Gastrocnemius medialis (tissue), 4 donors: ENCODE measurements around the gene EDC3.

Experiments used
- CTCF ChIP-seq, 5 experiments: fragments of 450-650 bp in 3 of 5; fragments of 200-600 bp in 2 of 5; sonication (generic) in 2 of 5; IDR thresholded peaks in 4 of 5; conservative IDR thresholded peaks in 1 of 5; 1 replicate in 4 of 5; 2 replicates in 1 of 5; pipeline ENCODE4 v1.5.1; 2016 to 2019; ENCODE audit warnings: antibody characterized with exemption in 5 of 5, mild to moderate bottlenecking in 3 of 5, moderate library complexity in 3 of 5
- POLR2A ChIP-seq, 2 donors: fragments of 450-650 bp; IDR thresholded peaks; one replicate each; pipeline ENCODE4 v1.6.1; 2017; ENCODE audit warnings: antibody characterized with exemption in 2 of 2, mild to moderate bottlenecking in 2 of 2, moderate library complexity in 2 of 2

DNA sequence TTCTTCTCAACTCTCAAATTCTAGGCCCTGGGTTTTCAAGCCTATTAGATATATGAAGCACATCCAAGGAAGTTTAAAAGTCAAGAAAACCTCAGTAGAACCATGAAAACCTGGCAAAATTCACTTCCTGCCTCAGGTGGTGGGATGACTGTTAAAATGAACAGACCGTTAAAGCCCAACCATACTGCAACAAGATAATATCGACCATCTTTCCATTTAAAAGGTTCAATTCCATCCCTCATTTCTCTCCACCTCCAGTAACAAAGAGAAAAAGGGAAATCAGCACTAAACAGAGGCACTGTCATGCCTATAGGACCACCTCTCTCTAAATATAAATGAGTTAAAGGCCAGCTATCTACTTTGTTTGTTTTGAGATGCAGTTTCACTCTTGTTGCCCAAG is 31.2 kb downstream of the EDC3 start:
- no peak for TF ChIP-seq CTCF (IDR thresholded peaks at IDR 0.05 in 4 of 5, conservative IDR thresholded peaks at IDR 0.05 in 1 of 5)
- no peak for TF ChIP-seq POLR2A (IDR thresholded peaks at IDR 0.05)
